Measurements from ENCODE around the gene WWOX.

DNA sequence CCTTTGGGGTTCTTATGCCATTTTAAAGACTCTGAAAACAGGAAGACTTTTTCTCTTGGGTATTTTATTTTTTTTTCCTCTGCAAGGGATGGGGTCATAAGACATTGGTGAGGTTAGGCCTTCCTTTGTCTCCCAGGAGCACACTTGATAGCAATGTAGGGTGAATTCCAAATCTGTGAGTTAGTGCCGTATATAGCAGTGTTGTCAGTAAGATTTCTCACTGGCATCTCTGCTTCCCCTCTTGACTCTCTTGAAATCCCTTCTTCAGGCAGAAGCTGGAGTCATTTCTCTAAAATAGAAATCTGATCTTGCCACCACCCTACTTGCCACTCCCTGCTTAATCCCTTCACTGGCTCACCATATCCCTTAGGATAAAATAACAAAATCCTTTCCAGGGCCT lies 529.7 kb downstream of the WWOX start:
- TF ChIP-seq, protein P1, sequence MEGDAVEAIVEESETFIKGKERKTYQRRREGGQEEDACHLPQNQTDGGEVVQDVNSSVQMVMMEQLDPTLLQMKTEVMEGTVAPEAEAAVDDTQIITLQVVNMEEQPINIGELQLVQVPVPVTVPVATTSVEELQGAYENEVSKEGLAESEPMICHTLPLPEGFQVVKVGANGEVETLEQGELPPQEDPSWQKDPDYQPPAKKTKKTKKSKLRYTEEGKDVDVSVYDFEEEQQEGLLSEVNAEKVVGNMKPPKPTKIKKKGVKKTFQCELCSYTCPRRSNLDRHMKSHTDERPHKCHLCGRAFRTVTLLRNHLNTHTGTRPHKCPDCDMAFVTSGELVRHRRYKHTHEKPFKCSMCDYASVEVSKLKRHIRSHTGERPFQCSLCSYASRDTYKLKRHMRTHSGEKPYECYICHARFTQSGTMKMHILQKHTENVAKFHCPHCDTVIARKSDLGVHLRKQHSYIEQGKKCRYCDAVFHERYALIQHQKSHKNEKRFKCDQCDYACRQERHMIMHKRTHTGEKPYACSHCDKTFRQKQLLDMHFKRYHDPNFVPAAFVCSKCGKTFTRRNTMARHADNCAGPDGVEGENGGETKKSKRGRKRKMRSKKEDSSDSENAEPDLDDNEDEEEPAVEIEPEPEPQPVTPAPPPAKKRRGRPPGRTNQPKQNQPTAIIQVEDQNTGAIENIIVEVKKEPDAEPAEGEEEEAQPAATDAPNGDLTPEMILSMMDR (IDR thresholded peaks at IDR 0.05) = no peak
- TF ChIP-seq POLR2A (IDR thresholded peaks at IDR 0.05) = no peak
